Measurements from ENCODE around the gene LAMA3.

Gene LAMA3

GRCh38 chr18:23851470-23852002, 162.3 kb downstream of the LAMA3 start:
- no peak for DNase-seq (ENCODE audit: low read depth)

- DNase-seq (ENCODE audit: low read depth): no peak
Measured at GRCh38 chr18:23852236-23853045, 163.2 kb downstream of the LAMA3 start.

- no peak for DNase-seq (ENCODE audit: low read depth)
Measured at GRCh38 chr18:23853448-23854195, 164.4 kb downstream of the LAMA3 start.

- DNase-seq (ENCODE audit: low read depth): no peak
Measured at GRCh38 chr18:23855721-23856120, 166.5 kb downstream of the LAMA3 start.

- no peak for DNase-seq (ENCODE audit: low read depth)
Measured at GRCh38 chr18:23856466-23857163, 167.4 kb downstream of the LAMA3 start.

GRCh38 chr18:23857164-23857552, 167.9 kb downstream of the LAMA3 start:
- no peak for DNase-seq (ENCODE audit: low read depth)

GRCh38 chr18:23857756-23858155, 168.5 kb downstream of the LAMA3 start:
- no peak for DNase-seq (ENCODE audit: low read depth)

GRCh38 chr18:23859466-23860336, 170.4 kb downstream of the LAMA3 start:
- DNase-seq (ENCODE audit: low read depth): no peak

GRCh38 chr18:23861326-23861725, 172.1 kb downstream of the LAMA3 start:
- DNase-seq (ENCODE audit: low read depth): no peak

- DNase-seq (ENCODE audit: low read depth): peak; percentile 82
Measured at GRCh38 chr18:23861805-23862470, 172.7 kb downstream of the LAMA3 start.

- no peak for DNase-seq (ENCODE audit: low read depth)
Measured at GRCh38 chr18:23864624-23865023, 175.4 kb downstream of the LAMA3 start.

GRCh38 chr18:23867006-23867405, 177.8 kb downstream of the LAMA3 start:
- DNase-seq (ENCODE audit: low read depth): no peak

GRCh38 chr18:23868136-23868785, 179.0 kb downstream of the LAMA3 start:
- DNase-seq (ENCODE audit: low read depth): no peak

GRCh38 chr18:23870676-23871380, 181.6 kb downstream of the LAMA3 start:
- no peak for DNase-seq (ENCODE audit: low read depth)

GRCh38 chr18:23871410-23871809, 182.2 kb downstream of the LAMA3 start:
- no peak for DNase-seq (ENCODE audit: low read depth)

- no peak for DNase-seq (ENCODE audit: low read depth)
Measured at GRCh38 chr18:23872701-23873550, 183.7 kb downstream of the LAMA3 start.

- no peak for DNase-seq (ENCODE audit: low read depth)
Measured at GRCh38 chr18:23875966-23876895, 187.0 kb downstream of the LAMA3 start.

- DNase-seq (ENCODE audit: low read depth): no peak
Measured at GRCh38 chr18:23876921-23877320, 187.7 kb downstream of the LAMA3 start.

All from non-pigmented ciliary epithelial cell (primary cell).